ENCODE results near the gene SMPX. TPM values are rescaled to one million over a fixed set of nuclear protein-coding genes. Genes with fewer than 3 reads are reported as not detected.

SMPX gene
- total RNA-seq, 1 donor from 2014 or later, result 0.31 TPM

DNA sequence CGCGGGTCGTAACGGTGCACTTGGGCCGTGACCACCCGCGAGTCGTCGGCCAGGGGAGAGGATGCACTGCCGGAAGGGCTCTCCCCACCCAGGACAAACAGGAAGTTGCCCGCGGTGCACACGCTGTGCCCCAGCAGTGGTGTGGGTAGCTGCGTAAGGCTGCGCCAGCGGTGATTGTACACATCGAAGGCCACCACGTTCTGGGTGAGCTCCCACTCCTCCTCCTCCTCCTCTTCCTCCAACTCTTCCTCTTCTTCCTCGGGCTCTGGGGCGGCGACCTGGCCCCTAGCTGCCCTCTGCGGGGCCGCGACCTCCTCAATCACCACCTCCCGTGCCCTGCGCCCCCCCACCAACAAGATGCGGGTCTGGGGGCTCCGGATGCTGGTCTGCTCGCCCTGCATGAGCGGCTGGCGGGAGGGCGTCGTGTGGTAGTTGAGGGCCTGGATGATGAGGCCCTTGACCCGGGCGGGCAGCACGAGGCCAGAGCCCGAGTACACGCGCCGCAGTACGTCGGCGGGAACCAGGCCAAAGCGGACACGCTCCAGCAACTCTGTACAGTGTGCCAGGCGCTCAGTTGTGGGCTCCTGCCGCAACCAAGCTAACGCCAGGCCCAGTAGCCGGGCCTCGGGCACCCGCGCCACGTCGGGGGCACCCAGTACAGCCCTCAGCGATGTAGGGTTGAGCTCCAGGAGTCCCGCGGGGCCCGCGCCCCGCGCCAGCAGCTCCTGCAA lies 101.2 kb downstream of the SMPX start:
- DNase-seq, result no peak

Other genes starting within 250 kb of the SMPX start
- gene KLHL34, start 99.8 kb downstream of the SMPX start, total RNA-seq, result under 0.01 TPM
- gene MBTPS2, start 81.5 kb upstream of the SMPX start, total RNA-seq, result 11.4 TPM
- gene YY2, start 97.9 kb upstream of the SMPX start, total RNA-seq, result 0.94 TPM
- gene SMS, start 182.6 kb upstream of the SMPX start, total RNA-seq, result 174 TPM